HG02759 (cell line): ENCODE data around the gene OR2A42.
"Not testable (repeated sequence)": the region's sequence is repeated elsewhere in the genome, so short reads cannot be mapped to it uniquely, and the experiment has no call there.

Source experiments
- ATAC-seq: cut with Tn5 transposase; IDR thresholded peaks from one replicate; pipeline ENCODE4 v1.9.1; 2021; ENCODE audit warnings: mild to moderate bottlenecking, moderate library complexity; ENCODE audit not compliant: unreplicated experiment

Gene OR2A42, protein sequence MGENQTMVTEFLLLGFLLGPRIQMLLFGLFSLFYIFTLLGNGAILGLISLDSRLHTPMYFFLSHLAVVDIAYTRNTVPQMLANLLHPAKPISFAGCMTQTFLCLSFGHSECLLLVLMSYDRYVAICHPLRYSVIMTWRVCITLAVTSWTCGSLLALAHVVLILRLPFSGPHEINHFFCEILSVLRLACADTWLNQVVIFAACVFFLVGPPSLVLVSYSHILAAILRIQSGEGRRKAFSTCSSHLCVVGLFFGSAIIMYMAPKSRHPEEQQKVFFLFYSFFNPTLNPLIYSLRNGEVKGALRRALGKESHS

GRCh38 chr7:144239365-144239764, at the start of gene OR2A42:
Gene OR2A42, minus strand, starts transcription at chr7:144239605. Its CDS starts 6,762 bp downstream, at chr7:144232843.
- ATAC-seq = not testable (repeated sequence)

GRCh38 chr7:144287171-144287784, 47.9 kb upstream of the OR2A42 start:
- ATAC-seq = not testable (repeated sequence)

DNA sequence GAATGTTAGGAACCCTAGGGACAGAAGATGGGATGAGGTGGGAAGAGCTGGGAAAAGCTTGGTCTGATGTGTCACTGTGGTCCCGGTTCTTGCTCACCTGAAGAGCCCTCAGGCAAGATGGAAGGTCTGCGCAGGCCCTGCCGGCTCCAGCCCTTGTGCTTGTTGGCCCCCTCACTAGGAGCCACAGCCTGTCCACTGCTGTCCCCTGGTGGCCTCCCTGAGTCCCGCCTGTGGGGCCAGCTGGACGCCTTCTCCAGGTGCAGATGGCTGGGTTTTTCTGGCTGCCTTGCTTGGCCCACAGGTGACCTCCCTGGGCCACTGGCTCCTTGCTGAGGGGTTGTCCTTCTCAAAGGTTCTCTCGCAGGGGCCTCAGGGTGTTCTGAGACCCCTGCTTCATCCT, 44.3 kb upstream of the OR2A42 start:
- ATAC-seq = not testable (repeated sequence)

DNA sequence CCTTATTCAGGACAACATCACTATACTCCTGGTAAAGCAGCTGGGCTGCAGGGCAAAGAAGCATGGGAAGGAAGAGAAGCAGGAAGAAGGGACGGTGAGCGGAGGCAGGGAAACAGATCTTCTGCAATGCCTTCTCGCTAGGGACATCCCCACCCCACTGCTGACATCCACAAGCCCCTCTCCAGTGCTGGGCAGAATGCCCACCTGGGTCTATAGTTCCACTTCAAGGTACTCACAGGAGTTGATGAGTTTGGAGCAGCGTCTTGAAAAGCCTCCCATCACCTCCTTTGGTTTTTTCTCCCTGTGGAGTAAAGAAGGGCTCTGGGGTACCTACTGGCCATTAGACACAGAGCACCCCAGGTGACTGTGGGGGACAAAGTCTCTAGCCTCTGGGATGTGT, 43.1 kb upstream of the OR2A42 start:
- not testable (repeated sequence) for ATAC-seq

- not testable (repeated sequence) for ATAC-seq
These were observed 42.6 kb upstream of the OR2A42 start for GRCh38 chr7:144281981-144282380.

DNA sequence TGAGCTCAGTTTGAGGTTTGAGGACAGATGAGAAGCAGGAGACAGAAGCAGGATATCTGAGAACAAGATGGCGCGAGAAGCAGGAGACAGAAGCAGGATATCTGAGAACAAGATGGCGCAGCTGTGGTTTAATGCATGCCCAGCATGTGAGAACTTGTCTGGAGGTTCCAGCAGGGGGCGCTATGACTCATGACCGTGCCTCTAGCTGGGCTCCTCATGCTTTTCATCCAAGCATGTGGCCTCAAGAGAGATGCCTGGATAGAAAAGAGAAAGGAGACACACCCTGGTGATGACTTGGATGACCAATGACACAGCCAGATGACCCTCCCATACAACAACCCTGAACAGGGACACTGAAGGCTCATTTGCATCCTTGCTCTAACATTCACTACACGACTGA, 40.6 kb upstream of the OR2A42 start:
- ATAC-seq = not testable (repeated sequence)

DNA sequence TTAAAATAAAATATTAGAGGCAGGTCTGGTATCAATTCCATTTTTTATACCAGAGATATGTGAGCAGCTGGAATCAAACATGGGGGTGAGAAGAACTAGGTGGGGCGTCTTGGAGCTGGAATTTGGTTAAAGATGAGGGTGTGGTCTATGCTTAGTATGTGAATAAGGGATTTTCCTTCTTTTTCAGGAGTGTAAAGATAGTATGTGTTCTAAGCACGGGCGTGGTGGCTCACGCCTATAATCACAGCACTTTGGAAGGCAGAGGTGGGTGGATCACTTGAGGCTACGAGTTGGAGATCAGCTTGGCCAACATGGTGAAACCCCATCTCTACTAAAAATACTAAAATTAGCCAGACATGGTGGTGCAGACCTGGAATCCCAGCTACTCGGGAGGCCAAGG, 35.9 kb upstream of the OR2A42 start:
- ATAC-seq = not testable (repeated sequence)

DNA sequence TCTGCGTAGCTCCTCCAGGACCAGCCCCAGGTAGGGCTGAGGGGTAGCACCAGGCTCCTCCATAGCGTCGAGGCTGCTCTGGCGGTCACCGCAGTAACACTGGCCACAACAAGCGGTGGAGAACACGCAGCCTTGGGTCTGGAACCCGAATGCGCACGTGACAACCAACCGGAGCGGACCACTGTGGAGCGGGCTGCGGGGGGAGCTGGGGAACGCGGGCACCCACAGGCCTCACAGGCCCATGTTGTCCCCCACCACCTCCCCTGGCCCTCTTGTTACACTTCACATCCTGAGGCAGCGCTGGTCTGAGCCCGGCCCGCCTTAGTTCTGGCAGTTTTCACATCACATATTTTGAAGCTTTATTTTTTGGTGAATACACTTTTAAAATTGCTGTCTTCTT, 29.8 kb upstream of the OR2A42 start, which contains the start of gene CTAGE8:
TSS of gene CTAGE8 (minus strand) at position 101 of the 400 bp plus-strand sequence. CDS start at position 63, 38 bp downstream.
- not testable (repeated sequence) for ATAC-seq

DNA sequence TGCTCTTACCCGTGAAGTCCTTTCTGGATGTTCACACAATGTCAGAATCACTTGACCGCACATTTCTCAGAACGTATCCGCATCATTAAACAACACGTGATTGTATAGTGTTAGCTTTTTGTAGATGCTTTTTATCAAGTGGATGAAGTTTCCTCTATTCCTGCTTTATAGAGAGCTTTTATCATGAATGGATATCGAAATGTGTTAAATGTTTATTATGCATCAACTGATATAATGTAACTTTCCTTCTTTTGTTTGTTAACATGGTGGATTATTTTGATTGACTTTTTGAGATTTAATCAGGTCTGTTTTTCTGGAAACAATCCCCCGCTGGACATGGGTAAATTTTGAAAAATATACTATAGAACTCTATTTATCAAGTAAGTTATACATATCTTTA, 25.3 kb upstream of the OR2A42 start, which contains the start of gene OR2A7:
TSS of gene OR2A7 (minus strand) at position 101 of the 400 bp plus-strand sequence. CDS start 5,164 bp downstream, outside the sequence.
- not testable (repeated sequence) for ATAC-seq

DNA sequence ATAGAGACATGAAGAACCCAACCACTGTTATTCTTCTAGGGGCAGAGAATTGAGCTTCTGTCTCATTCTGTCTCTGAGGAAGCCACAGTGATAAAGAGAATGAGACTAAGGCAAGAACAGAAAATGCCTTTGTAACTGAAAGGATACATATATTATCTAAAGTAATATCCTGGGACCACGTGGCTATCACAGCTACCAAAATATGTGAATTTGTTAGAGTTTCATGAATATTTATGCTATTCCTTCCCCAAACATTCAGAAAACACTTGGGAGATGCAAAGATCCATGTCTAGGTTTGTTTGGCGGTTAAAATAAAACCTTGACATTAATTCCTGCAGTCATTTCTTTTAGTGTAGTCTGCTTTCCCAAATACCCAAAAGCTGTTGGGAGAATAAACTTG, 22.7 kb upstream of the OR2A42 start:
- not testable (repeated sequence) for ATAC-seq

DNA sequence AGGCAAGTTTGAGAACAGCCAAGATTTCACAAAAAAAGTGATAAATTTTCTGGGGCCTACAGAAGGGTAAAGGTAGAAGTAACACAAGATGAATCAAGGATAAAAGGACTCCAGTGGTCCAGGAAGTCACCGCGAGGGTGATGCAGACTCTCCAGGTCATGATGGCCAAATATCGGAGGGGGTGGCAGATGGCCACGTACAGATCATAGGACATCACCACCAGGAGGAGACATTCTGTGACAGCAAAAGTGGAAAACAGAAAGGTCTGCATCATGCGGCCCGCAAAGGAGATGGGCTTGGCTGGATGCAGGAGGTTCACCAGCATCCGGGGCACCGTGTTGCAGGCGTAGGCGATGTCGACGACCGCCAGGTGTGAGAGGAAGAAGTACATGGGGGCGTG, 19.7 kb upstream of the OR2A42 start:
- ATAC-seq = not testable (repeated sequence)

GRCh38 chr7:144256112-144256511, 16.7 kb upstream of the OR2A42 start:
- ATAC-seq = no peak

GRCh38 chr7:144255471-144255897, 16.1 kb upstream of the OR2A42 start:
- no peak for ATAC-seq

GRCh38 chr7:144252307-144252706, 12.9 kb upstream of the OR2A42 start:
- ATAC-seq = not testable (repeated sequence)

DNA sequence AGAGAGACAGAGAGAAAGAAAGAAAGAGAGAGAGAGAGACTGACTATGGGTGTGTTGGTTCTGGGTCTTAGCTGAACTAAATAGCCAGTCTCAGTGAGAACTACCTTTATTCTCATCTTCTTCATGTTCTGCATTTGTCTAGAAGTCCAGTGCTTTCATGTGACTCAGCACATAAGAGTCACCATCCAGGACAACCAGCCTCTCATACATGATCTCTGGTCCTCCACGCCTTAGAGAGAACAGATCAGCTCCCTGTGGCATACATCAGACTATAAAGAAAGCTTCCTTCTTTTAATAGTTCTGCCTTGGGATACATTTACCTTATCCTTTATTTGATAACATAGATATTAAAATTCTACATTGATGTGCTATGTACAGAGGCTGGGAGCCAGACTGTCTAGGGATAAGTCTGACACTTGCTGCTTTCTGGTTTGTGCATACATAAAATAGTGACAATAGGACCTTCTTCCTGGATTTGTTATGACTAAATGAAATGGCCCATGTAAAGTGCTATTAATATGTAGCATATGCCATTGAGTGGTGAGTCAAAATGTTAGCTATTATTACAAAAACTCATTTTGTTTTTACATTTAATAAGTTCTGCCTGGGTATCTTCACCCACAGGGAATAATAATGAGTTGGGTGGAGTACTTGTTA, 8.4 kb upstream of the OR2A42 start:
- ATAC-seq = not testable (repeated sequence)

- ATAC-seq = not testable (repeated sequence)
These were observed 7.6 kb upstream of the OR2A42 start for GRCh38 chr7:144246967-144247366.

- not testable (repeated sequence) for ATAC-seq
These were observed 6.0 kb upstream of the OR2A42 start for GRCh38 chr7:144245372-144245771.

DNA sequence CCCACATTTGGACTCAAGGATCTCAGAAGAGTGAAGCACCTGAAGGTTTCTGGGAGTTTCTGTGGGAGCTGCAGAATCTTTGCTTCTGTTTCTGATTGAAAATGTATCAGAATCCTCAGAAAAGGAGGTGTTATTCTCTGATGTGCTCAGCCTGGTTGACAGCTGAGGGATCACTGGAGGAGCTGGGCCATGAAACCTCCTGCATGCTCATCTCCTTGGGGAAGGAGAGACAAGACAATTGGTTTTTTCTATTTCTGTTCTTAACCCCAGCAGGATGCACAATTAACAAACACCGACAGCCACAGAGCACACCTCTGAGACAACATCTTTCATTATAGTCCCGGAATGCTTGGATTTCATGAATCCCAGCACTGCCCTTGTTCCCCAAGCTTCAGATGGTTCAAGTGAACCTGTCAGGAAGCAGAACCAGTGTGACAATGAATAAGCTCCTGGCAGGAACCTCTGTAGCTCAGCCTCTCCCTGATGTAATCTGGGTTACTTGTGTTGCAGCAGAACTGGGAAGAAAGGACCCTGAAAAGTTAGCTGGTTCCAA, 799 bp downstream of the OR2A42 start:
- not testable (repeated sequence) for ATAC-seq

GRCh38 chr7:144233039-144233438, 6.4 kb downstream of the OR2A42 start:
- not testable (repeated sequence) for ATAC-seq

- not testable (repeated sequence) for ATAC-seq
These were observed 8.4 kb downstream of the OR2A42 start for GRCh38 chr7:144231027-144231426.

- not testable (repeated sequence) for ATAC-seq
These were observed 10.6 kb downstream of the OR2A42 start for GRCh38 chr7:144228810-144229209.
